AG09309 (cell line): ENCODE measurements around the gene MIB1.

Experiments used
- DNase-seq: peaks from one replicate; pipeline ENCODE4 v3.0.0-alpha.2; 2010; ENCODE audit warnings: low read depth
- H3K4me3 ChIP-seq: 2 replicates; pipeline ENCODE4 v1.5.1; 2011; ENCODE audit warnings: mild to moderate bottlenecking, low read depth, low read length, moderate library complexity; ENCODE audit not compliant: control insufficient read depth
- CTCF ChIP-seq: IDR thresholded peaks from 2 replicates; pipeline ENCODE4 v1.5.1; 2011; ENCODE audit warnings: mild to moderate bottlenecking, low read depth, low read length, inconsistent platforms; ENCODE audit not compliant: insufficient read depth, control insufficient read depth; ENCODE audit errors: missing control alignments

MIB1 gene

DNA sequence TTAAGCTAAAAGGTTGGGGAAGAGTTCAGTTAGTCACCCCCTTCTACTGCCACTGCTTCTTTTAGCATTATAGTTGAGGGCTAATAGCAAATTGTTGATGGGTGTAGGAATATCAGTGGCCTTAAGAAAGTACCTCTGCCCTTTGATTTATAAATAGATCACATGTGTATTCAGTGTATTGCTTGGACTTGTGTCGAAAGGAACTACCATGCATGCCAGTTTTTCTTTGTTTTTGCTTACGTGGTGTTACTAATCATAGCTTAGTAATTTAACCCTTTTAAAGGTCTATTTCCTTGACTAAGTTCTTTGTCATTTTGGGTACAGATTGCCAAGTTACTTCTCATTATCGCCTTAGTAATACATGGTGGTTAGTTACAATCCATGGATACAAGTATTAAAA is 85.6 kb downstream of the MIB1 start:
- no peak for TF ChIP-seq CTCF
- DNase-seq = peak; percentile 31
- H3K4me3 ChIP-seq = no peak overlapping the region

DNA sequence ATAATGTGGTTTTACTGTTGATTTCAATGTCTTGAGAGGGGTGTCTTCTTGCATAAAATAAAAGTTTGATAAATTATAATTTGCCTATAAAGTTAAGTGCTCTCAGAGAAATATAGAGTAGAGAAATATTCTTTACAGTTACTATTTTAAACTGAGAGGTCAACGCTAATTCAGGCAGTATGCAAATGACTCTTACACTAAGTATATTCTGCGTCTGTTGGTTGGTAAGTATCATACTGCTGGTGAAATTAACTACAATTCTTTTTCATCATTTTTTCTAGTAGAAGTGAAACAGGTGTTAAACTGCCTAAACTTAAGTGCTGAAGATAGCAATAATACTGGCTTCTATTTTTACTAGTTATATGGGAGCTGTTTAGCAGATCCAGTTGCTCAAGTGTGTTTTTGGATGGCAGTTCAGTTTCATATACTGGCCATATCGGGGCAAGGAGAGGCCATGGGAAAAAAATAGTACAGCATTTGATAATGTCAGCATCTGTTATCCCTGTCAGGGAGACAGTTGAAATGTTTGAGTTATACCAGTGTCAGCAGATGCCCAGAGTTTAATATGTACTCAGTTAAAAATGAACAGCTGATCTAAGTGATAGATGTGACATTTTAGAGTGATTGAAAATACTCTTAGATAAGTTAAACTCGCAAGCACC is 86.2 kb downstream of the MIB1 start:
- no peak overlapping the region for H3K4me3 ChIP-seq
- no peak for TF ChIP-seq CTCF
- DNase-seq = no peak

GRCh38 chr18:21830532-21830931 is 89.9 kb downstream of the MIB1 start:
- TF ChIP-seq CTCF = no peak
- no peak for DNase-seq
- H3K4me3 ChIP-seq = no peak overlapping the region

DNA sequence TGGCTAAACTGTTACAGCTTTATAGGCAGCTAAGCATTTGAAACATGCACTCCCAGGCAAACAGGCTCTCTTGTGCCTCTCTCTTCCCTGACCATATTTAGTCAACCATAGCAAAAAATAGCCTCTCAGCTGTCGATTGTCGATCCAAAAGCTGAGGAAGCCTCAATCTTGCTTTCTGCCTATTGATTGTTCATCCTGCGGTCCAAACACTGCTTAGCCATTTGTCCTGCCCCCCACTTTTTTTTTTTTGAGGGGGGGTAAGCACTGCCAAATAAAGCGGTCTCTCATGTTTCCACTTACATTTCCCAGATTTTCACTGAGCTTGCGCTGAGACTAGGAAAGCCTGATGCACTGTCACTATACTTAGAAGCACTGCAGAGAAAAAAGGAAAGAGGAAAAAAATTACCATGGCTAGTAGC is 90.8 kb downstream of the MIB1 start:
- TF ChIP-seq CTCF = no peak
- DNase-seq = peak; percentile 29
- H3K4me3 ChIP-seq = no peak overlapping the region

- DNase-seq = no peak
- TF ChIP-seq CTCF = no peak
- H3K4me3 ChIP-seq = no peak overlapping the region
Observed at GRCh38 chr18:21833604-21834298, 93.2 kb downstream of the MIB1 start.

DNA sequence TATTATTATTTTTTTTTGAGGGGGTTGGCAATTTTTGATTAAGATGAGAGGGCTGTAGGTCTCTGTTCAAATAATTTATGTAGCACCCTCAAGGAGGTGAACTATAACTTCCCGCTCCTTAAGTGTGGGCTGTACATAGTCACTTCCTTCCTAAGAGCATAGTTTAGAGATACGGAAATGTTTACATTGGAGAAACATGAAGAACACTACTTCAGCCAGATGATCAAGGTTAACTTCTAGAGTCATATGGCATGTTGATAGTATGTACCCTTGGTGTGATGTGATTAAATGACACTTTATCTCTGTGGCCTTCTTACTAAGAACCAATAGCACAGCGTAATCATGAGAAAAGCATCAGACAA is 93.7 kb downstream of the MIB1 start:
- TF ChIP-seq CTCF = no peak
- DNase-seq = no peak
- H3K4me3 ChIP-seq = no peak overlapping the region

GRCh38 chr18:21841570-21841969 is 101.0 kb downstream of the MIB1 start:
- no peak for TF ChIP-seq CTCF
- no peak for DNase-seq

More at GRCh38 chr18:21841570-21841969, 101.0 kb downstream of the MIB1 start:
- H3K4me3 ChIP-seq = no peak overlapping the region
